H7 (cell line): ENCODE data around the gene S100P. TPM values are rescaled to one million over a fixed set of nuclear protein-coding genes. Genes with fewer than 3 reads are reported as not detected.

Experiments
- DNase-seq: peaks from one replicate; pipeline ENCODE4 v3.0.0; 2012
- H3K27me3 ChIP-seq: 2 replicates; pipeline ENCODE4 v1.6.0; 2011; ENCODE audit warnings: mild to moderate bottlenecking, low read length; ENCODE audit not compliant: control insufficient read depth, insufficient read depth
- H3K36me3 ChIP-seq: replicated peaks from 2 replicates; pipeline ENCODE4 v1.5.1; 2011; ENCODE audit warnings: low read length; ENCODE audit not compliant: control insufficient read depth, insufficient read depth
- H3K4me3 ChIP-seq: 2 replicates; pipeline ENCODE4 v1.5.1; 2011; ENCODE audit warnings: low read depth, mild to moderate bottlenecking, control low read depth, low read length, moderate library complexity; ENCODE audit not compliant: insufficient read depth
- total RNA-seq: library from RNA; depleted of rRNA; stranded (reverse); fragments of >200 nt; shearing (Covaris generic); gene quantifications from 2 replicates; pipeline ENCODE4 v1.2.3, GENCODE V29; 2014

S100P gene
- total RNA-seq, 1 experiment from 2014 or later, result not detected

- H3K4me3 ChIP-seq, result no peak overlapping the region
- no peaks in the 10 kb centered on the region for H3K27me3 ChIP-seq
- no peak for DNase-seq
- peaks cover 2% of the 10 kb centered on the region for H3K36me3 ChIP-seq
Measured at GRCh38 chr4:6699903-6700302, 6.2 kb downstream of the S100P start.

GRCh38 chr4:6701371-6701770 is 7.7 kb downstream of the S100P start:
- H3K36me3 ChIP-seq, result peaks cover 2% of the 10 kb centered on the region
- H3K4me3 ChIP-seq, result no peak overlapping the region
- H3K27me3 ChIP-seq, result no peaks in the 10 kb centered on the region
- peak; percentile 87 for DNase-seq

GRCh38 chr4:6702761-6703160 is 9.1 kb downstream of the S100P start:
- Histone ChIP-seq H3K4me3 (no peak overlapping the region), H3K27me3 (no peaks in the 10 kb centered on the region), H3K36me3 (peaks cover 2% of the 10 kb centered on the region)
- DNase-seq, result no peak

GRCh38 chr4:6703786-6704185 is 10.1 kb downstream of the S100P start:
- Histone ChIP-seq H3K4me3 (no peak overlapping the region), H3K27me3 (no peaks in the 10 kb centered on the region), H3K36me3 (peaks cover 2% of the 10 kb centered on the region)
- no peak for DNase-seq

DNA sequence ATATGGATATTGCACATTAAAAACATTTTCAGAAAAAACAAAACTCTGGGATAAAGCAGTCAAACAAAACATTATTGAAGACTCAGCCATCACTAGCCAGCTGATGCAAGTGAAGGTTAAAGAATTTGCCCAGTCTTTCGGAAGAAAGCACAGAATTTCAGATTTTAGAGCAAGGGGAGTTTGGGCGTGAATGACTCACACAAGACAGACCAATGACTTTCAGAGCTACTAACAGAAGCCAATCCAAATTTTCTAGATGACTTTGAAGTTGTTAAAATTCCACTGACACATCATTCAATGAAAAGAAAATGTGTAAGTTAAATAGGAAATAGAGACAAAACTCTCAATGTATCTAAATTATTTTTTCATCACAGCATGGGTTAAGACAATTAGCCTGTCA is 12.0 kb downstream of the S100P start:
- Histone ChIP-seq H3K36me3 (peaks cover 2% of the 10 kb centered on the region), H3K4me3 (no peak overlapping the region), H3K27me3 (no peaks in the 10 kb centered on the region; the same call in 1 of the 2 replicates)
- no peak for DNase-seq

DNA sequence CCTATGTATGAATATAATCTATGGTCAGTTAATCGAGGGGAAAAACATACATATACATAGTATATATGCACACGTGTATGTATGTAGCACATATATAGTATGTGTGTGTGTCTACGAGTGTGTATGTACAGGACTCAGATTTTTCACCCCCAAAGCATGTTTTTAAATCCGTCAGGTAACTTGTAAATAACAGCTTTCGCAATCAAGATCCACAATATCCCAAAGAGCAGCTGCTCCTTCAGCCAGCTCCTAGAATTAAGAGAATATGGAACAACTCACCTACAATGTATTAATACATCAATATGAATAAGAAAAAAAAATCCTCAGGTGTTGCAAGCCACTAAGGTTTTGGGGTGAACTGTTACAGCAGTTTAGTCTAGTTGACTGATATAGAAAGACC is 12.5 kb downstream of the S100P start:
- Histone ChIP-seq H3K4me3 (no peak overlapping the region), H3K27me3 (no peaks in the 10 kb centered on the region; the same call in 1 of the 2 replicates), H3K36me3 (peaks cover 2% of the 10 kb centered on the region)
- no peak for DNase-seq

DNA sequence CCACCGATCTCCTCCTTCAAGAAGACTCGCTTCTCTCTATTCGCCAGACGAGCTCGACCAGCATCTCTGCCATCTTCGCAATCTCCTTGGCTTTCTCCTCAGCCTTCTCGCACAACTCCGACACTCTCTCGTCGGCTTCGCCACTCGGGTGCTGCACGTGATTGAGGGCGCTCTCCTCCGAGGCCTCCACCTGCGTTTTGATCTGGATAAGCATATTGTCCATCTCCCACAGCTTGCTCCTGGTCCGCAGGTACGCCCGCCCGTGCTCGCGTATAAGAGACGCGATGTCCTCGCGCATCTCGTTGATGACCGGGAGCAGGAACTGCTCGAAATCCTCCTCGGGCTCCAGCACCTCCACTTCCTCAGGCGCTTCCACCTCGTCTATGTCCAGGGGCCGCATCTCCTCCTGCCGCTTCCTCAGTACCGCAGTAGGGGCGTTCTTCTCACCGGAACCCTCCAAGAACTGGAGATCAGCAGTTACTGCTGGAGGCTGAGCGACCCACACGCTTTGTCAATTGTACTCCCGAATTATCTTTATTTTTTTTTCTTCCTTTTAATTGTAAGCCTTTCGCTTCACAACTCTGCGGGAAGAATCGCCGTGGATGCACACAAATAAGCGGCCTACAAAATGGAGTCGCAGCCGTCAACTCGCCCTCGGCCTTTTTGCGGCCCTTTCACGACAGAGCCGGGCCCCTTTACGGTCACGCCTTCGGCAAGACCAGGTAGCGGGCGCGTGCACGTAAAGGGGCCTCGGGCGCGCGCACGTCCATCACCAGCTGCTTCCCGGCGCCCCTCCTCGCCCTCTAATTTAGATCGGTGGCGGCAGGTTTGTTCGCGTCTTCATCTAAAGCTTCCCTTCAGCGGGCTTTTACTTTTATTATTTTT is 15.8 kb downstream of the S100P start, which contains the start of gene MRFAP1L1:
Gene MRFAP1L1 (minus strand): TSS at position 636 of the 885 bp plus-strand sequence. CDS start 236 bp downstream, at position 400.
- peak; percentile 96 for DNase-seq
- H3K4me3 ChIP-seq, result peak within 1 kb of the TSS; percentile 70
- no peaks in the 10 kb centered on the region; the same call in 1 of the 2 replicates for H3K27me3 ChIP-seq
- no peaks in the 10 kb centered on the region; the same call in 1 of the 2 replicates for H3K36me3 ChIP-seq

- H3K36me3 ChIP-seq, result no peaks in the 10 kb centered on the region; the same call in 1 of the 2 replicates
- no peak for DNase-seq
- H3K4me3 ChIP-seq, result peak overlapping the region; percentile 70
- no peaks in the 10 kb centered on the region; the same call in 1 of the 2 replicates for H3K27me3 ChIP-seq
Measured at GRCh38 chr4:6710282-6710681, 16.6 kb downstream of the S100P start.

GRCh38 chr4:6710996-6711395 is 17.3 kb downstream of the S100P start:
- Histone ChIP-seq H3K27me3 (no peaks in the 10 kb centered on the region; the same call in 1 of the 2 replicates), H3K4me3 (no peak overlapping the region), H3K36me3 (no peaks in the 10 kb centered on the region; the same call in 1 of the 2 replicates)
- no peak for DNase-seq

GRCh38 chr4:6714954-6715353 is 21.3 kb downstream of the S100P start:
- no peaks in the 10 kb centered on the region; the same call in 1 of the 2 replicates for H3K27me3 ChIP-seq
- H3K36me3 ChIP-seq, result no peaks in the 10 kb centered on the region
- no peak overlapping the region for H3K4me3 ChIP-seq
- no peak for DNase-seq

- DNase-seq, result no peak
Measured at GRCh38 chr4:6715704-6716017, 22.0 kb downstream of the S100P start.

GRCh38 chr4:6716018-6716911 is 22.6 kb downstream of the S100P start, which contains the start of gene BLOC1S4:
Gene BLOC1S4 (plus strand): TSS chr4:6716174. CDS start chr4:6716210, 36 bp downstream.
- Histone ChIP-seq H3K27me3 (no peaks in the 10 kb centered on the region), H3K4me3 (peak within 1 kb of the TSS; percentile 88), H3K36me3 (no peaks in the 10 kb centered on the region)
- peak; percentile 97 for DNase-seq

More at GRCh38 chr4:6715704-6716017, 22.0 kb downstream of the S100P start:
- Histone ChIP-seq H3K4me3 (peak overlapping the region; percentile 10; the same call in 1 of the 2 replicates), H3K27me3 (no peaks in the 10 kb centered on the region; the same call in 1 of the 2 replicates), H3K36me3 (no peaks in the 10 kb centered on the region)

GRCh38 chr4:6716958-6717655 is 23.4 kb downstream of the S100P start:
- Histone ChIP-seq H3K27me3 (no peaks in the 10 kb centered on the region), H3K36me3 (no peaks in the 10 kb centered on the region)

More at GRCh38 chr4:6716958-6717655, 23.4 kb downstream of the S100P start:
- H3K4me3 ChIP-seq, result peak overlapping the region; percentile 88
- peak; percentile 23 for DNase-seq
